HG02884 (cell line): ENCODE data around the gene TNFSF8.
A peak's percentile ranks its signal among the peaks of the same experiment; 100 is the strongest.

Source experiments
- ATAC-seq: cut with Tn5 transposase; IDR thresholded peaks from one replicate; pipeline ENCODE4 v1.9.1; 2021; ENCODE audit warnings: mild to moderate bottlenecking, moderate library complexity; ENCODE audit not compliant: unreplicated experiment

TNFSF8 gene

GRCh38 chr9:114930056-114930812, at the start of gene TNFSF8:
TNFSF8 (minus strand) TSS chr9:114930591; CDS start chr9:114930303, 288 bp downstream.
- ATAC-seq, result no peak

- no peak for ATAC-seq
These were observed 42.8 kb upstream of the TNFSF8 start for GRCh38 chr9:114973216-114973615.

- ATAC-seq, result no peak
These were observed 42.2 kb upstream of the TNFSF8 start for GRCh38 chr9:114972510-114973136.

- no peak for ATAC-seq
These were observed 38.9 kb upstream of the TNFSF8 start for GRCh38 chr9:114969269-114969668.

GRCh38 chr9:114968671-114969070, 38.3 kb upstream of the TNFSF8 start:
- ATAC-seq, result peak; percentile 80

- ATAC-seq, result no peak
These were observed 35.2 kb upstream of the TNFSF8 start for GRCh38 chr9:114965564-114965963.

GRCh38 chr9:114962809-114963208, 32.4 kb upstream of the TNFSF8 start:
- ATAC-seq, result no peak

- ATAC-seq, result no peak
These were observed 29.9 kb upstream of the TNFSF8 start for GRCh38 chr9:114960276-114960675.

- no peak for ATAC-seq
These were observed 28.4 kb upstream of the TNFSF8 start for GRCh38 chr9:114958844-114959235.

GRCh38 chr9:114958021-114958843, 27.8 kb upstream of the TNFSF8 start:
- peak; percentile 86 for ATAC-seq

- ATAC-seq, result peak; percentile 33
These were observed 27.2 kb upstream of the TNFSF8 start for GRCh38 chr9:114957558-114957957.

- no peak for ATAC-seq
These were observed 24.7 kb upstream of the TNFSF8 start for GRCh38 chr9:114954956-114955582.

- no peak for ATAC-seq
These were observed 23.6 kb upstream of the TNFSF8 start for GRCh38 chr9:114953959-114954358.

GRCh38 chr9:114953046-114953445, 22.7 kb upstream of the TNFSF8 start:
- no peak for ATAC-seq

GRCh38 chr9:114950761-114951160, 20.4 kb upstream of the TNFSF8 start:
- no peak for ATAC-seq

GRCh38 chr9:114947058-114947457, 16.7 kb upstream of the TNFSF8 start:
- no peak for ATAC-seq

GRCh38 chr9:114945616-114946412, 15.4 kb upstream of the TNFSF8 start:
- ATAC-seq, result no peak

GRCh38 chr9:114941376-114941775, 11.0 kb upstream of the TNFSF8 start:
- ATAC-seq, result no peak

GRCh38 chr9:114938687-114939575, 8.5 kb upstream of the TNFSF8 start:
- ATAC-seq, result no peak
